SK-N-SH (cell line): ENCODE data around the gene CIBAR2. TPM values are rescaled to one million over a fixed set of nuclear protein-coding genes. Genes with fewer than 3 reads are reported as not detected.

ENCODE experiments used
- CTCF ChIA-PET: fragments of 300-600, 350-600 bp; formaldehyde crosslinking; extraction: SDS; loops from one replicate; lab custom pipeline; 2021; lab: Yijun Ruan, JAX
- POLR2A ChIA-PET: fragments of 350-600 bp; sonication (Branson Sonifier 250); formaldehyde crosslinking; extraction: SDS; loops from one replicate; lab custom pipeline; 2020; ENCODE audit warnings: antibody characterized with exemption, inconsistent platforms; lab: Yijun Ruan, JAX
- DNase-seq: peaks from one replicate; pipeline ENCODE4 v3.0.0; 2012
- H2AFZ ChIP-seq: fragments of 200-600 bp; sonication (generic); 2 replicates; pipeline ENCODE4 v1.8.1; 2016; ENCODE audit warnings: antibody characterized with exemption, mild to moderate bottlenecking, low read depth
- H3F3A ChIP-seq: fragments of 200-600 bp; sonication (generic); replicated peaks from 2 replicates; pipeline ENCODE3; 2016; ENCODE audit warnings: antibody characterized with exemption, mild to moderate bottlenecking; ENCODE audit not compliant: insufficient read depth
- H3K27ac ChIP-seq, 2 experiments: fragments of 200-500 bp in 1 of 2; fragments of 200-600 bp in 1 of 2; sonication (Bioruptor generic) in 1 of 2; sonication (generic), shearing (Covaris generic) in 1 of 2; 2 replicates each; pipeline versions ENCODE4 v1.5.1 to v1.6.1; 2014 to 2016; ENCODE audit warnings: low read depth in 2 of 2, inconsistent platforms in 1 of 2, low read length in 1 of 2, mild to moderate bottlenecking in 1 of 2, mixed read lengths in 1 of 2
- H3K27me3 ChIP-seq: fragments of 200-600 bp; sonication (generic), shearing (Covaris generic); 2 replicates; pipeline ENCODE4 v1.6.1; 2016; ENCODE audit warnings: mixed run types; ENCODE audit not compliant: insufficient read depth
- H3K36me3 ChIP-seq, 2 experiments: fragments of 200-500 bp in 1 of 2; fragments of 200-600 bp in 1 of 2; sonication (Bioruptor generic) in 1 of 2; sonication (generic) in 1 of 2; replicated peaks in 1 of 2; 2 replicates each; pipeline versions ENCODE3 to v1.5.1; 2014 to 2016; ENCODE audit warnings: low read length in 1 of 2, mild to moderate bottlenecking in 1 of 2; ENCODE audit not compliant: insufficient read depth in 2 of 2, control insufficient read depth in 1 of 2
- H3K4me1 ChIP-seq, 2 experiments: fragments of 200-500 bp in 1 of 2; fragments of 200-600 bp in 1 of 2; sonication (Bioruptor generic) in 1 of 2; sonication (generic), shearing (Covaris generic) in 1 of 2; 2 replicates each; pipeline versions ENCODE4 v1.5.1 to v1.6.1; 2014 to 2016; ENCODE audit warnings: low read depth in 1 of 2, low read length in 1 of 2, mixed run types in 1 of 2; ENCODE audit not compliant: insufficient read depth in 2 of 2, control insufficient read depth in 1 of 2
- H3K4me2 ChIP-seq: fragments of 200-600 bp; sonication (generic), shearing (Covaris generic); 2 replicates; pipeline ENCODE4 v1.6.1; 2017; ENCODE audit warnings: mixed run types
- H3K4me3 ChIP-seq, 2 experiments: fragments of 200-500 bp in 1 of 2; fragments of 200-600 bp in 1 of 2; sonication (Bioruptor generic) in 1 of 2; sonication (generic), shearing (Covaris generic) in 1 of 2; 2 replicates each; pipeline versions ENCODE4 v1.5.1 to v1.8.1; 2014 to 2016; ENCODE audit warnings: low read depth in 2 of 2, inconsistent platforms in 1 of 2, low read length in 1 of 2, mild to moderate bottlenecking in 1 of 2, mixed read lengths in 1 of 2, moderate library complexity in 1 of 2
- H3K79me2 ChIP-seq: fragments of 200-600 bp; sonication (generic); 2 replicates; pipeline ENCODE4 v1.8.1; 2017; ENCODE audit warnings: mild to moderate bottlenecking; ENCODE audit not compliant: insufficient read depth
- H3K9ac ChIP-seq: fragments of 200-600 bp; sonication (generic); 2 replicates; pipeline ENCODE4 v1.6.1; 2017; ENCODE audit warnings: mixed run types
- H3K9me2 ChIP-seq: fragments of 200-600 bp; sonication (generic); 2 replicates; pipeline ENCODE4 v1.6.1; 2017; ENCODE audit warnings: mixed run types
- H3K9me3 ChIP-seq: fragments of 200-600 bp; sonication (generic); 2 replicates; pipeline ENCODE4 v1.6.1; 2017; ENCODE audit warnings: mixed run types, mild to moderate bottlenecking, moderate library complexity
- H4K20me1 ChIP-seq: fragments of 200-600 bp; sonication (generic); 2 replicates; pipeline ENCODE4 v1.6.1; 2017; ENCODE audit warnings: mild to moderate bottlenecking, mixed run types; ENCODE audit not compliant: insufficient read depth
- FOSL2 ChIP-seq: IDR thresholded peaks from 2 replicates; pipeline ENCODE4 v1.4.0; 2012; ENCODE audit warnings: low read depth, mild to moderate bottlenecking, moderate library complexity, borderline replicate concordance
- FOXM1 ChIP-seq: IDR thresholded peaks from 2 replicates; pipeline ENCODE4 v1.4.0; 2012; ENCODE audit warnings: low read depth, mild to moderate bottlenecking
- POLR2AphosphoS5 ChIP-seq: IDR thresholded peaks from 2 replicates; pipeline ENCODE4 v1.6.1; 2012; ENCODE audit warnings: low read depth, low read length
- RAD21 ChIP-seq: IDR thresholded peaks from 2 replicates; pipeline ENCODE4 v1.6.1; 2012; ENCODE audit warnings: mild to moderate bottlenecking, low read length
- REST ChIP-seq: IDR thresholded peaks from 2 replicates; pipeline ENCODE4 v1.6.1; 2012; ENCODE audit warnings: mild to moderate bottlenecking, low read depth, low read length, moderate library complexity
- RXRA ChIP-seq: IDR thresholded peaks from 2 replicates; pipeline ENCODE4 v1.4.0; 2012; ENCODE audit warnings: low read depth, mild to moderate bottlenecking, borderline replicate concordance
- SIN3A ChIP-seq: IDR thresholded peaks from 2 replicates; pipeline ENCODE4 v1.6.1; 2012; ENCODE audit warnings: low read depth, mild to moderate bottlenecking, low read length, moderate library complexity, borderline replicate concordance
- TAF1 ChIP-seq: IDR thresholded peaks from 2 replicates; pipeline ENCODE4 v1.6.1; 2012; ENCODE audit warnings: low read depth, mild to moderate bottlenecking, low read length, moderate library complexity, borderline replicate concordance
- YY1 ChIP-seq: IDR thresholded peaks from 2 replicates; pipeline ENCODE4 v1.4.0; 2012; ENCODE audit warnings: low read depth, mild to moderate bottlenecking
- WGBS: methylation state at CpG from one replicate; pipeline ENCODE4 v1.1.6; 2017; ENCODE audit warnings: low lambda C conversion rate; 5-methylcytosine and 5-hydroxymethylcytosine counted together
- polyA plus RNA-seq, 3 experiments: library from polyadenylated mRNA; depleted of rRNA; stranded (reverse); fragments of >200 nt; gene quantifications; 2 replicates each; pipeline ENCODE4 v1.2.3, GENCODE V29; 2012

Gene CIBAR2
- polyA plus RNA-seq, 1 of the 3 experiments (the other 2 are of a cell fraction), result 0.15 TPM

DNA sequence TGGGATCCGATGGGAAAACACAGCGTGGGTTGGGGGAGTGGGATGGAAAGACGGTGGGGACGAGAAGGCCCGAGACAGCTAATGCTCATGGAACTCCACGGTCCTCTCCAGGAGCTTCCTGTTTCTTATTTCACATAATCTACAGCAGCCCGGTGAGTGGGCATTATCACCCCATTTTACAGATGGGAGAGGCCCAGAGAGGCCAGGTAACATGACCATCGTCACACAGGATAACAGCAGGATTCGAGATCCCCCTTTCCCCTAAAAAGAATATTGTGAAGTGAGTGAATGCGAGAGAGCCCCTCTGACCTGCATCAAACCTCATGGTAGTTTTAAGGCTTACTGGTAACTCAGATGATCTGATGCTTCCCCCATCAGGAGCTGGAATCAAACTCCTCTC is 12.0 kb downstream of the CIBAR2 start:
- Histone ChIP-seq H3K79me2 (no peaks in the 10 kb centered on the region), H3K9me2 (no peaks in the 10 kb centered on the region), H3K27ac (no peak overlapping the region), H3K9me3 (no peaks in the 10 kb centered on the region), H3K27me3 (peaks cover 11% of the 10 kb centered on the region), H3K4me1 (no peaks in the 10 kb centered on the region), H3K9ac (no peak overlapping the region), H2AFZ (no peak overlapping the region), H3K4me3 (no peak overlapping the region), H3K4me2 (no peak overlapping the region), H3K36me3 (no peaks in the 10 kb centered on the region), H3F3A (no peaks in the 10 kb centered on the region), H4K20me1 (no peaks in the 10 kb centered on the region)
- WGBS, result 93% methylated on average over 10 of the region's 10 CpGs
- DNase-seq, result no peak
- POLR2A ChIA-PET, result no interaction called here
- no peak for TF ChIP-seq SIN3A
- no peak for TF ChIP-seq REST
- CTCF ChIA-PET, result interaction anchor here (0.6 to 2.6 kb wide), 3 partner anchors 14 to 302 kb away, joined by 3 to 8 read pairs (median 8); no protein-coding TSS in a partner anchor

DNA sequence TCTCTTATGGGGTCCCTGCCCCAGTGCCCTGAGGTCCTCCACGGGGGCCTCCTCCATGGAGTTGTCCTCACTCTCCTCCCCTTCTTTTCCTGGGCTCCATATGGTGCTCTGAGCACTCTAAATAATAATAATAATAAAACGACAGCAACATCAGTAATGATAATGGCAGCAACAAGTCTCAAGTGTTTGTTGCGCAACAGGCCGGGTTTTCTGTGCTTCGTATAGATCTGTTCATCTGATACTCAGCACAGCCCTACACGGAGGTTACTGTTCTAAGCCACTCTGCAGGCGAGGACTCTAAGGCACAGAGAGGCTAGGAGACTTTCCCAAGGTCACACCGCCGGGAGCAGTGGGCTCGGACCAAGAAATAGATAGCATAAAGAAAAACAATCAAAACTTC is 13.7 kb downstream of the CIBAR2 start:
- Histone ChIP-seq H3K9me2 (no peaks in the 10 kb centered on the region), H2AFZ (no peak overlapping the region), H3K4me3 (no peak overlapping the region), H4K20me1 (no peaks in the 10 kb centered on the region), H3K27ac (no peak overlapping the region), H3F3A (no peaks in the 10 kb centered on the region), H3K79me2 (no peaks in the 10 kb centered on the region), H3K4me2 (no peak overlapping the region), H3K36me3 (no peaks in the 10 kb centered on the region), H3K27me3 (peaks cover 11% of the 10 kb centered on the region), H3K4me1 (no peaks in the 10 kb centered on the region), H3K9ac (no peak overlapping the region), H3K9me3 (no peaks in the 10 kb centered on the region)
- TF ChIP-seq FOXM1 (no peak), RXRA (no peak), RAD21 (no peak), POLR2AphosphoS5 (no peak), FOSL2 (no peak), YY1 (no peak), TAF1 (no peak)
- DNase-seq, result no peak
- ChIA-PET POLR2A (no interaction called here), CTCF (interaction anchor here (0.8 to 2.6 kb wide), 5 partner anchors 10 to 17 kb away, joined by 3 to 8 read pairs (median 3); partner anchors contain the start of gene CIBAR2)
- 69% methylated on average over 10 of the region's 10 CpGs for WGBS
